ENCODE measurements around the gene PTPRD. TPM values are rescaled to one million over a fixed set of nuclear protein-coding genes. Genes with fewer than 3 reads are reported as not detected.

PTPRD gene
- total and polyA plus RNA-seq, 10 donors = 0.08 to 11.7 (median 2.9) TPM

DNA sequence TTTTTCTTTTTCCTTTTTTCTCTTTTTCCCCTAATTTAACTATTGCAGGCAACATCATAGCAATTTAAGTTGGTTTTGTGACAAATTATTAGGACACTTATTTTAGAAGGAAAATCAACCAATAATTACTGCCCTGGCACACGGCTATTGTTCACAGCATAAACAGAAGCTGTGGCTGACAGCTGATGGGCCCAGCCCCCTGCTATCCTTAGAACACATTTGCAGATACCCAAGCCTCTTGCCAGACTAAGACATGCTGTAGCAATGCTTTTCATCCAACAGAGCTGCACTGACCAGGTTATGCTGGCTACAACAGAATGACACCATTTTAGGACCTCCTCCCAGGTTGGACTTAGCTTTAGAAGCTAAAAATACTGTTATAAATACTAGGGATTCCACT lies 1960.5 kb downstream of the PTPRD start:
- Histone ChIP-seq H3K27me3 (replicated peaks in 1 of 7) (no peaks in the 10 kb centered on the region), H3K9me3 (no peaks in the 10 kb centered on the region), H3K27ac (no peak overlapping the region), H3K4me3 (no peak overlapping the region), H3K4me1 (peaks cover 0 to 5% (median 0%) of the 10 kb centered on the region in 6 donors), H3K36me3 (no peaks in the 10 kb centered on the region)
- TF ChIP-seq, protein P1, sequence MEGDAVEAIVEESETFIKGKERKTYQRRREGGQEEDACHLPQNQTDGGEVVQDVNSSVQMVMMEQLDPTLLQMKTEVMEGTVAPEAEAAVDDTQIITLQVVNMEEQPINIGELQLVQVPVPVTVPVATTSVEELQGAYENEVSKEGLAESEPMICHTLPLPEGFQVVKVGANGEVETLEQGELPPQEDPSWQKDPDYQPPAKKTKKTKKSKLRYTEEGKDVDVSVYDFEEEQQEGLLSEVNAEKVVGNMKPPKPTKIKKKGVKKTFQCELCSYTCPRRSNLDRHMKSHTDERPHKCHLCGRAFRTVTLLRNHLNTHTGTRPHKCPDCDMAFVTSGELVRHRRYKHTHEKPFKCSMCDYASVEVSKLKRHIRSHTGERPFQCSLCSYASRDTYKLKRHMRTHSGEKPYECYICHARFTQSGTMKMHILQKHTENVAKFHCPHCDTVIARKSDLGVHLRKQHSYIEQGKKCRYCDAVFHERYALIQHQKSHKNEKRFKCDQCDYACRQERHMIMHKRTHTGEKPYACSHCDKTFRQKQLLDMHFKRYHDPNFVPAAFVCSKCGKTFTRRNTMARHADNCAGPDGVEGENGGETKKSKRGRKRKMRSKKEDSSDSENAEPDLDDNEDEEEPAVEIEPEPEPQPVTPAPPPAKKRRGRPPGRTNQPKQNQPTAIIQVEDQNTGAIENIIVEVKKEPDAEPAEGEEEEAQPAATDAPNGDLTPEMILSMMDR (IDR thresholded peaks at IDR 0.05 in 8 of 11, conservative IDR thresholded peaks at IDR 0.05 in 3 of 11) = no peak
- TF ChIP-seq POLR2AphosphoS5 (IDR thresholded peaks at IDR 0.05) = no peak
- TF ChIP-seq POLR2A (IDR thresholded peaks at IDR 0.05) = no peak
- intact Hi-C loops (cut with DNase I; ENCODE audit: low total_unique reads) = no loop called here
- WGBS, 5 donors = 65 to 88% (median 84%) methylated on average over 1 of the region's 1 CpG
- DNase-seq = no peak

DNA sequence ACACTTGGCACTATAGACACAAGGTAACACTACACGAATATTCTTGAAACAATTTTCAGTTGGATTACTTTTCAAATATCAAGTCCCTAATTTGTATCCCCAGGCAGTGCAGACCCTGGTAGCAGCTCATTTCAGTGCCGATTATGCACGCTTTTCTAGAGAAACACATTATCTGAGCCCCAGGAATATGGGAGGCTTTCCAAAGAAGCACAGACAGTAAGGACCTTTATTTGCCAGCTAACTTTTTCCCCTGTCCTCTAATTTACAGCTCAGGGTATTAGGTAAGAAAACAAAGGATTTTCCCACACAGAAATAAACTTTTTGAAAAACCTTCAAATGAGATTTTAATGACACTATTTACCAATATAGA lies 1961.0 kb downstream of the PTPRD start:
- no peaks in the 10 kb centered on the region for H3K36me3 ChIP-seq
- 50 to 63% (median 54%) methylated on average over 3 of the region's 3 CpGs for WGBS, 5 donors
- H3K4me1 ChIP-seq = peaks cover 0 to 5% (median 0%) of the 10 kb centered on the region in 6 donors
- no peaks in the 10 kb centered on the region for H3K9me3 ChIP-seq
- TF ChIP-seq, protein P1 (IDR thresholded peaks at IDR 0.05 in 8 of 11, conservative IDR thresholded peaks at IDR 0.05 in 3 of 11) = no peak
- no peak for TF ChIP-seq POLR2A (IDR thresholded peaks at IDR 0.05)
- TF ChIP-seq POLR2AphosphoS5 (IDR thresholded peaks at IDR 0.05) = no peak
- H3K4me3 ChIP-seq = no peak overlapping the region
- intact Hi-C loops (cut with DNase I; ENCODE audit: low total_unique reads) = no loop called here
- H3K27ac ChIP-seq = no peak overlapping the region
- no peak for DNase-seq
- H3K27me3 ChIP-seq (replicated peaks in 1 of 7) = no peaks in the 10 kb centered on the region

DNA sequence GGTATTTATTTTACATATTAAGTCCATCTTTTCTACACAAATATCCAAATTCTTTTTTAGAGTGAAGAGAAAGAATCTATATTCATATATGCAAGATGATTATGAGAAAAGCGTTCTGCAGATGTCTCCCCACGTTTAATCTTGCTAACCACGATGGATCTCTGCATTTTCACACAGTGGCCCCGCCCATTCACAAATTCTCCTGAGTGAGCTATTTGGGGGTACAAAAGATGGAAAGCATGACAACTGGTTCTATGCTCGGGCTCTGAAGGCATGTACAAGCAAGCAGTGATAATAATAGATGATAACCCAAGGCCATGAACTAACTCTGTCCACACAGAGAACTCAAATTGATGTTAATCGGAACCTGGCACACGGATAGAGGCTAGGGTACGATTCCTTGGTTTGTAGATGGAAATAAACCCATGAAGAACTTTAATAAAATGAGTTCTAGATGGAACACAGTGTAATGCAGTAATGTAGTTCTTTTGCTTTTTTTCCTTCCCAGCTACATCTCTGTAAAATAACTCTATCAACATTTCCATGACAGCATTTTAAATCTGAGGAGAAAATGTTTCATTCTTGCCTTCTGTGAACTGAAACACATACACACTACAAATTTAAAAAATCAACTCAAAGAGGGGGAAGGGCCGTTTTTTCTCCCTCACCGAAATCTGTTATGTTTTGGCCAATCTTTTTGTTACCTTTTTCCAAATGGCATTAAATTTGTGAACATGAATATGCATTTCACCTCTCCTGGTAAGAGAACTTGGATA lies 1961.5 kb downstream of the PTPRD start:
- TF ChIP-seq, protein P1 (IDR thresholded peaks at IDR 0.05 in 8 of 11, conservative IDR thresholded peaks at IDR 0.05 in 3 of 11) = no peak
- no peak for TF ChIP-seq POLR2AphosphoS5 (IDR thresholded peaks at IDR 0.05)
- no peak for TF ChIP-seq POLR2A (IDR thresholded peaks at IDR 0.05)
- Histone ChIP-seq H3K9me3 (no peaks in the 10 kb centered on the region), H3K4me1 (peaks cover 0 to 5% (median 0%) of the 10 kb centered on the region in 6 donors), H3K4me3 (no peak overlapping the region), H3K27me3 (replicated peaks in 1 of 7) (no peaks in the 10 kb centered on the region), H3K36me3 (no peaks in the 10 kb centered on the region), H3K27ac (no peak overlapping the region)
- intact Hi-C loops (cut with DNase I; ENCODE audit: low total_unique reads) = no loop called here
- 77 to 80% (median 78%) methylated on average over 10 of the region's 10 CpGs for WGBS, 5 donors
- no peak for DNase-seq

DNA sequence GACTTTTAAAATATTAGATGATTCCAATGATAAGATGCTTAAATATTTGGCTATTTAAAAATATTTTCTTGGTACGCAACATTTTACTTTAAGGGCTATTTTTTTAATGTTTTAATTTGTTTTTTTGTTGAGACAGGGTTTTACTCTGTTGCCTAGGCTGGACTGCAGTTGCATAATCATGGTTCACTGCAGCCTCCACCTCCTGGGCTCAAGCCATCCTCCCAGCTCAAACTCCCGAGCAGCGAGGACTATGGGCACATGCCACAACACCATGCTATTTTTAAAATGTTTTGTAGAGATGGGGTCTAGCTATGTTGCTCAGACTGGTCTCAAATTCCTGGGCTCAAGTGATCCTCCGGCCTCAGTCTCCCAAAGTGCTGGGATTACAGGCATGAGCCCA lies 1963.0 kb downstream of the PTPRD start:
- Histone ChIP-seq H3K36me3 (no peaks in the 10 kb centered on the region), H3K27me3 (replicated peaks in 1 of 7) (no peaks in the 10 kb centered on the region), H3K9me3 (no peaks in the 10 kb centered on the region), H3K27ac (no peak overlapping the region), H3K4me3 (no peak overlapping the region), H3K4me1 (peaks cover 0 to 5% (median 0%) of the 10 kb centered on the region in 6 donors)
- DNase-seq = no peak
- TF ChIP-seq, protein P1 (IDR thresholded peaks at IDR 0.05 in 8 of 11, conservative IDR thresholded peaks at IDR 0.05 in 3 of 11) = no peak
- TF ChIP-seq POLR2AphosphoS5 (IDR thresholded peaks at IDR 0.05) (no peak), POLR2A (IDR thresholded peaks at IDR 0.05) (no peak)
- WGBS, 5 donors = 70 to 88% (median 80%) methylated on average over 3 to 4 of the region's 4 CpGs
- intact Hi-C loops (cut with DNase I; ENCODE audit: low total_unique reads) = no loop called here
